HG03135 (cell line): Measurements from ENCODE around the gene SPHK2.
A peak's percentile ranks its signal among the peaks of the same experiment; 100 is the strongest.

ENCODE experiments used
- ATAC-seq: cut with Tn5 transposase; IDR thresholded peaks from one replicate; pipeline ENCODE4 v1.9.1; 2021; ENCODE audit warnings: mild to moderate bottlenecking, moderate library complexity; ENCODE audit not compliant: unreplicated experiment

Gene SPHK2

DNA sequence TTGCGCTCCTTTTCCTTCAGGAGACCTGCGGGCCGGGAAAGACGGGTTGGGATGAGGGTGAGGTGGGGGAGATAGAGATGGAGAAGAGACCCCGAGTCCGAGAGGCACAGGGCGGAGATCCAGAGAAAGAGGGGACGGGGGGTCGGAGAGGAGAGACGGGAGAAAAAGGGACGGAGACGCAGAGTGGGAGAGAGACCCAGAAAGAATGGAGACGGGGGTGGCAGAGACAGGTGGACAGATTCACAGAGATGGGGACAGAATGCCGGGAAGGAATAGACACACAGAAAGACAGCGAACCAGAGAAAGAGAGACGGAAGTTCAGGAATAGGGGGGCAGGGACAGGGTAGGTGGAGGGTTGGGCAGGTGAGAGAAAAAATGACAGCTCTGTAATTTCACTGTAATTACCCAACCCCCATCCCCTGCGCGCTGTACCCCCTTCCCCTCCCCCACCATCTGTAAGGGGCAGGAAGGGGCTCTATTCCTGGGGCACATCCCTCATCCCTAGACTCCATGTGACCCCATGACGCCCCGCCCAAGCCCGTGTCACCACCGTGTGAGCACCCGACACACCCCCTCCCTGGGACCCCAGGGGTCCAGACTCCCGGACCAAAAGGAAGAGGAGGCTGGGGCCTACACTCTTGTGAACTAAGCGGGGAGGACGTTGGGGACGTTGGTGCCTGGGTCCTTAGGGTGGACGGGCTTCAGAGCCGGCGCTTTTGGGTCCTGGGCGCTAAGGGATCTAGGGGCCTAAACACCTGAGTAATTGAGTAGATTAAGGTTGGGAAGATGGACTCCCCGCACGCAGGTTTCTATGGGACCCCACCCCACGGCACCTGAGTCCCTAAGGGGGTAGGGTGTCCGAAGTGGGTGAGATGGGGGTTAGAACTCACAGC, 16.9 kb downstream of the SPHK2 start:
- ATAC-seq, result no peak

DNA sequence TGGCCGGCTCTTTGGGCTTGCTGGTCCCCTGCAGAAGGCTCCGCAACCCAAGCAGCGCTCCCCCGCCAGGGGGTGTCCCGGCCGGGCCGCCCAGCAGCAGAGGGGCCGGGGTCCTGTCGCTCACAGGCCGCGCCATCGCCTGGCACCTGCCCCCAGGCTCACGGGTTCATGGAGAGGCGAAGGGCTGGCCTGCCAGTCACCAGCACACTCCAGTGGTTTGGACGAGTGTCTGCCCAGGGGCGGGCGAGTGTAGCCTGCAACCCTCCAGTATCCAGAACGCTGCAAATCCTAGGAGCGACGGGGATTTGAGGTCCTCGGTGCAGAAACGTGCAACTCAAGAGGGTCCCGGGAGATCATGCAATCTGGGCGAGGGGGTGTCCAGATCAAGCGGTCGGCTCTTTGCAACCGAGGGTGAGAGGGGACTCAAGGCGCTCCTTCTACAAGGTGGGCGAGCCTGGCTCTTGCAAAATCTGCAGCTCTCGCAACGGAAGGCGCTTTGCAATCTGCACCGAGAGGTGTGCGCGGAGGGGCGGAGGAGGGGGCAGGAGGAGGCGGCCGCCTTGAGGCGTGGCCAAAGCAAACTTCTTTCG, 17.6 kb downstream of the SPHK2 start, which contains the start of gene DBP:
Gene DBP, minus strand, starts transcription at position 521 of the 590 bp plus-strand sequence. Its CDS starts 385 bp downstream, at position 136.
- no peak for ATAC-seq

DNA sequence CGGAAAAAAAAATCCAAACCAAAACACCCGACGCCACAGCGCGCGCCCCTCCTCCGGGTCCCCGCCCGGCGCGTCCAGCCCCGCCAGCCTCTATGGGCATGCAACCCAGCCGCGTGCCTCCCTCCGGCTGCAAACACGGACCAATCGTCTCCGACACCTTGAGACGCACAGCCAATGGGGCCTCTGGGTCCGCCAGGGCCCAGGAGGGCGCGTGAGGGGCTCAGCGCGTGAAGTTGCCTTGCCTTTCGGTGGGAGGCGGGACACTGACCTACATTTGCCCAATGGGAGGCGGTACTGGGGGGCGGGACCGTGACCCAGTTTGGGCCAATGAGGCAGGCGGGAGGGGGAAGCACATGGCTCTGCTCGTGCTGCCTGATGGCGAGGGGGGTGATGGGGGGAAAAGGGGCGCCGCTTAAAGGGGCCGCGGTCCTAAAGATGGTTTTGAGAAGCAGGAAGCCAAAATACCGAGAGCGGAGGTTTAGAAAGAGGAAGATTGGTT, 18.2 kb downstream of the SPHK2 start:
- ATAC-seq, result peak; percentile 60

DNA sequence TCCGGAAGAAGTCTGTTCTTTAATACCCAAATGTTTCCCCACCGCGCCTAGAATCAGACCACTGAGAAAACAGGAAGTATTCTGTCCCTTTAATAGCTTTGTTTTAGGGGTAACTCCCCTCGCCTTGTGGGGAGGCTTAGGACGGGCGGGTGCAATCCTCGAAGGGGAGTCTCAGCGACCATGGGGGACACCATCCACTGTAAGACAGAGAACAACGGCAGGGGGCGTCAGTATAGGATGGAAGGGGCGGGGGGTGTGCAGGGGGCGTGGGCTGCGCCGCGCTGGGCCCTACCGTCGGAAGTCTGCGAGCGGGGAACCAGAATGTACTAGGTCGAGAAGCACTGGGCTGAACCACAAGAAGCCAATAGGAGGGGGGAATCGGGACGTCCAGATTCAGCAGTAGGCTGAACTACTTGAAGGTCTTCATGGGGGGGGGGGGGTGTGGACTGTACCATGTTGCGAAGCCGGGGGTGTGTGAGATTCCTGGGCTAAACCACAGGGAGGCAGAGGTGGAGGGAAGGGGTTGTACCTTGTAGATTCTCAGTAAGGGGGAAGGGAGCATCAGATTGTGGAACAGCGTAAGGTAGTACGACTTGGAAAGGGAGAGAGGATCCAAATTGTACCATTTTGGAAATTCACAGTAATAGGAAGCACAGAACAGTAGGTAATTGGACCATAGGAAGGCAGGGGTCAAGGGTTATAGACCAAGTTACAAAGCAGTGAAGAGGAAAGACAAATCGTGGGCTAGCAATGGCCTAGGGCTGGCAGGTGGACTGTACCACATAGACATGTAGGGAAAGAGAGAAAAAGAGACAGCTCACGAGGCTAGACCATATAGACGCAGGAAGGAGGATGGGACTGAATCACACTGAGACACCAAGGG, 18.9 kb downstream of the SPHK2 start:
- peak; percentile 14 for ATAC-seq

DNA sequence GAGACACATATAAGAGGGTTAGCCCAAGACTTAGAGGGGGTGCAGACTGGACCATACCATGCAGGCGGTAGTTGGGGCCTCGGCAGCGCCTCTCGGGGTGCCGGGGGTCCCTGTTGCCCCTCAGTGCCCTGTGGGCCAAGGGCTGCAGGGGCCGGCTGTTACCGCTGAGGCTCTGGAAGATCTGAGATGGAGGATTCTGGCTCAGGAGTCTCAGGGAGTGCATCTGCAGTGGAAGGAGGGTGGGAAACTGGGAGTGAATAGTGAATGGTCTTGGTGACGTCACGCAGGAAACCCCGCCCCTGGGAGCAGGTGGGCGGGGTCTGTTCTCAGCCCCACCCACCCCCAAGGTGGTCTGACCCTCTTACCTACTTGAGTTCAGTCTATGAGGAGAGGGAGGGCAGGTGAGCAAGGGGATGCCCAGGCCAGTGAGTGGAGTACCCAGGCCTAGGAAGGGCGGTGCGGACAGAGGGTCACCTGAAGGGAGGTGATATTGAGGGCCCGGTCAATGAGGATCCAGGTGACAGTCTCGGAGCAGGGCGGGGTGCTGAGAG, 19.6 kb downstream of the SPHK2 start:
- no peak for ATAC-seq

DNA sequence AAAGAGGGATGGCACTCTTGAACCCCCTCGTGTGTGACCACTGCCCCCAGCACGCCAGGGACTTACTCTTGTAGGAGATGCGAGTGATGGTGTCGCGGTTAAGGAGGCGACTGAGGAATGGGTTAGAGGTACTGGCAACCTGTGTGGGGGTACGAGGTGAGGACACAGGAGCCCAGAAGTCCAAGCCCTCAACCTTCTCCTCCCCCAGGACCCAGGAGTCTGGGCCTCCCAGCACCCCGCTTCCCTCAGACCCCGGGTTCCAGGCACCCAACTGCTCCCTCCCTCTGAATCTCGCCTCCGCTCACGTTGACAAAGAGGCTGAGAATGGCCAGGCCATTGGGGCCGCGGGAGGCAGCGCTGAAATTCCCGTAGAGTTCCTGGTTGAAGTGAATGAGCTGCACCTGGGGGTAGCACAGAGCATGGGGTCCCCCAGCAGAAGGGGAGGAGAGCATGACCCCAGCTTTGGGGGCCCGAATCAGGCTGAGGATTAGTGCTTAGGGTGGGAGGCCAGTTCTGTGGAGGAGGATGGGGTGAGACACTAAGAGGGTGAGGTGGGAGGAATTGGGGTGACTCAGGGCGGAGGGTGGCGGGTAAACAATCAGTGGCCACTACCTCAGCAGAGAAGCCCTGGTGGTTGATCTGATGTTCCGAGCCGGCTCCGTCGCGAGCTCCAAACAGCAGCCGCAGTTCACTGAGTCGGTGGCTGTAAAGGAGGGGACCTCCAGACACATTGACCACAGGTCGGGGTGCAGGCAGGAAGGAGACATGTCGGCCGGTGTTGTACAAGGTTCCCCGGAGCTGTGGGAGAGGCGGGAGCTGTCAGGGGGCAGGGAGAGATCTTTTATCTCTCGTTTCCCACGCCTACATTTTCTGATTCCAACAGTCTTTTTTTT, 20.4 kb downstream of the SPHK2 start:
- no peak for ATAC-seq

DNA sequence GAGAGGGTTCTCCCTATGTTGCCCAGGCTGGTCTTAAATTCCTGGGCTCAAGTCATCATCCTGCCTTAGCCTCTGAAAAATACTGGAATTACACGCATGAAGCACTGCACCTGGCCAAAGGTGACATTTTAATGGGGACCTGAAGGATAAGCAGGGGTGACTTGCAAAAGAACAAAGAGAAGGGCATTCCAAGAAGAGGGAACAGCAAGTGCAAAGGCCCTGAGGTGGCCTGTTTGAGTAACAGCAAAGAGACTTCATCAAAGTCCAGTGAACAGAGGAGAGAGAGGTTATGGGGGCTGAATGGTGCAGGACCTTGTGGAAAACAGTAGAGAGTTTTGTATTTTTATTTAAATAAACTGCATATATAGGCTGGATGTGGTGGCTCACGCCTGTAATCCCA, 22.5 kb downstream of the SPHK2 start:
- ATAC-seq, result no peak

DNA sequence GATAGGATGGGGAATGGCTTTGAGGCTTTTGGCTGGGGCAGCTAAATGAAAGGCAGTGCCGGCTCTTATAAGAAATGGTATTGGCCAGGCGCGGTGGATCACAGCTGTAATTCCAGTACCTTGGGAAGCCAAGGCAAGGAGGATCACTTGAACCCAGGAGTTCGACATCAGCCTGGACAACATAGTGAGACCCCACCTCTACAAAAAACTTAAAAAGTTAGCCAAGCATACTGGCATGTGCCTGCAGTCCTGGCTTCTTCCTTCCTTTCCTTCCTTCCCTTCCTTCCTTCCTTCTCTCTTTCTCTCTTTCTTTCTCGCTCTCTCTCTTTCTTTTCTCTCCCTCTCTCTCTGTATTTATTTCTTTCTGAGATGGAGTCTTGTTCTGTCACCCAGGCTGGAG, 23.6 kb downstream of the SPHK2 start:
- no peak for ATAC-seq

DNA sequence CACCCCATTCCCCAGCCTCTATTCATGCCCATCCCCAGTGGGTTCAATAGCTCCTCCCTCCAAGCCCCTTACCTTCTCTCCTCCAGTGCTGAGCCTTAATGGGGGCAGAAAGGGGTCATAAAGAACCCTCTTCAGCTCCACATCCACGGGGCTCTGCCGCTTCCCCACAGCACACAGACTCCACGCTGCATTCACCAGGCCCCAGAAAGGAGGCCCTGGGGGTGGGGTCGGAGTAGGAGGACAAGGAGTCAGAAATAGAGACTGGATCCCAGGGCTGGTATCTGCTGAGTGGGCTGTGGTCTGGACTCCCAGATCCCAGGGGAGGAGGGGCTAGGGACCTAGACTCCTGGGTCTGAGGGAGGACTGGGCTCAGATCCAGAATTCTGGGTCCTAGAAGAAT, 25.0 kb downstream of the SPHK2 start:
- ATAC-seq, result no peak

DNA sequence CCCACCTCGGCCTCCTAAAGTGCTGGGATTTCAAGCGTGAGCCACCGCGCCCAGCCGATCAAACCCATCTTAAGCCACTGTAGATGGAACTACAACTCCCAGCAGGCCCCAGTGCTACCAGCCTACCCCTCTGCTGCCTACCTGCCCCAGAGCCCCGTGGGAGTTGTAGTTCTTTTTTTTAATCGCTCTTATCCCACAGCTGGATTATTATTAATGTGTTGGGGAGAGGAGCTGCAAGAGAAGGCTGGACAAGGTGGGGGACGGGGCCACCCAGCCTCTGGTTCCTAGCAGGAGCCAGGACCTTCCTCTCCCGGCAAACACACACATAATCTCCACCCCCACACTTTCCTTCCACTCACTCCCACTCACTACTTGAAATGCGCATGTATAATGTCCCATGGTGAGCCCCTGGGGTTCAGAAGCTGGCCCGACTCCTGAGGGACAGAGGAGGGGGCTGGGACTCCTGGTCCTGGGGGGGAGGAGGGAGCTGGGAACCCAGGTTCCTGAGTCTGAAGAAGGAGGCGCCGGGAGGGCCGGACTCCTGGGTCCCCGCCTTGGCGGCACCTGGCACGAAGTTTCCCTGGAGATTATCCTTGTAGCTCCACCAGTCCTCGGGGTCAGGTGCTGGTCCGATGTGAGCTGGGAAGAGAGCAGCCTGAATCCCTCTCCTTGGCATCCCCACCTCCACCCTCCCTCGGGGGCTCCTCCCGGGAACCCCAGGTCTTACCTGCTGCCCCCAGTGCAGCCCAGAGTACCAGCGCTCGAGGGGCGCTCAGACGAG, 25.7 kb downstream of the SPHK2 start:
- ATAC-seq, result peak; percentile 63

DNA sequence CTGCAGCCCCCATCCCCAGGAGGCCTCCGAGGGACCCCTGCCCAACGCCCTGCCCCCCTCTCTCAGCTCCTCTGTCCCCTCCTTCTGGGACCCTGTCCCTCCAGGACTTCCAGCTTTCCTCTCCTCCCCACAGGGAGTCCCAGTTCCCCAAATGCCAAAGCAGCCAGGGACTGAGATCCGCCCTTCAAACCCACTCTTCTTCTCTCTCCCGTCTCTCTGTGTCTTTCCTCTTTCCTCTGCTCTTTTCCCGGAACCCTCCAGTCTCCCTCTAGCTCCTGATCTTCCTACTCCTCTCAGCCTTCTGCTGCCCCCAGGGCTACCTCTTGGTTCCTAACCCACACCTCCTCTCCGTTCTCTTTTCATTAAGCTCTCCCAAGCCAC, 26.3 kb downstream of the SPHK2 start:
- ATAC-seq, result no peak

DNA sequence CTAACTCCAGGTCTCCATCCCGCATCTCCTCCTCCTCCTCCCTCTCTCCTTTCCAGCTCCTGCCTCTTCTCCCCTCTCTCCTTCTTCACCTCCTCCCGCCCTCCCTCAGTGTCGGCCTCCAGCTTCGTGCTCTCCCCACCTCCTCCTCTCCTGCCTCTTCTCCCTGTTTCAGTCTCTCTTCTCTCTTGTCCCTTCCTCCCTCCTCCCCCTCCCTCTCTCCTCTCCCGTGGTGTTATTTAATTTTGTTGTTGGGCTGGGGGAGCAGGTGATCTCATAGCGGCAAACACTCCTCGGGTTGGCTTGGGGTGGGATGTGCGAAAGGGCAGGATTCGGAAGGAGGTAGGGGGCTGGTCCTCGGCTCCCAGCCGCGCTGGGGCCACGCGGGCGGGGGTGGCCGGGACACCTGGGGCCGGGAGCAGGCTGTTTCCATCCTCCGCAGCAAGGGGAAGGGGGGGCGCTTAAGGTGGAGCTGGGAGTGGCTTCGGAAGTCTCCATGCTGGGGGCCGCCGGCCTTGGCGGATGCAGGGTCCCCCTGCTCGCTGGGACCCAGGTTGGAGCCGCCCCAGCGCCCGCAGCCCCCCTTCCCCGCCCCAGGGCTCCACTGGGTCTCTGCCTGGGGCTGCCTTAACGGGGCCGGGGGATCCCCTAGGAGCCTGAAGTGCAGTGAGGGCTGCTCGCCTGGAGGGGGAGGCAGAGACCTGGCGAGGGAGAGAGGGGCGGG, 26.9 kb downstream of the SPHK2 start, which contains the start of gene CA11:
Gene CA11, minus strand, starts transcription at position 187 of the 721 bp plus-strand sequence. CDS start 555 bp downstream, outside the sequence.
- ATAC-seq, result peak; percentile 51

DNA sequence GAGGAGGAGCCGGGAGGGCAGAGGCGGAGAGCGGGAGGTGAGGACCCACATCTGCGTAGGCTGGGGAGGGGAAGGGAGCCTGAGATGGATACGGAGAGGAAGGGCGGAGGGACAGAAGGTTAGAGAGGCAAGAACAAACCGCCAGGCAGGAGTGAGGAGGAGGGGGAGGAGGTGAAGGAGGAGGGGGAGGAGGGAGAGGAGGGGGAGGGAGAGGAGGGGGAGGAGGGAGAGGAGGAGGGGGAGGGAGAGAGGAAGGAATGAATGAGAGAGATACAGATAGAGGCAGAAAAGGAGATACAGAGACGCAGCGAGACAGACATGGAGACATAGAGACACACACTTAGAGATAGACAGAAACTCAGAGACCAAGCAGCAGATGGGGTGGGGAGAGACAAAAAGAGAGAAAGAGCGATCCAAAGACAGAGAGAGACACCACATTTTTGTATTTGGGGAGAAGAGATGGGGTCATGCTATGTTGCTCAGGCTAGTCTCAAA, 27.5 kb downstream of the SPHK2 start:
- no peak for ATAC-seq

DNA sequence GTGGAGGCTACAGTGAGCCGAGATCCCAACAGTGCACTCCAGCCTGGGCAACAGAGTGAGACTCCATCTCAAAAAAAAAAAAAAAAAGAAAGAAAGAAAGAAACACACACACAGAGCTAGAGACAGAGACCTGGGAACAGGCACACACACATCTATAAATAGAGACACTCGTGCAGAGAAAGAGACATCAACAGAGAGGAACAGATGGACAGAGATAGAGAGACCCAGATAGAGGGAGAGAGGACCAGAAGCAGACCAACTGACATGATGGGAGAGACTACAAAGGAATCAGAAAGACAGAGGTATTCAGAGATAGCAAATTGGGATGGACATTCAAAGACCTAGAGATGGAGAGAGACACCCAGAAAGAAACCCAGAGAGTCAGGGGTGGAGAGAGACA, 28.8 kb downstream of the SPHK2 start:
- ATAC-seq, result no peak

DNA sequence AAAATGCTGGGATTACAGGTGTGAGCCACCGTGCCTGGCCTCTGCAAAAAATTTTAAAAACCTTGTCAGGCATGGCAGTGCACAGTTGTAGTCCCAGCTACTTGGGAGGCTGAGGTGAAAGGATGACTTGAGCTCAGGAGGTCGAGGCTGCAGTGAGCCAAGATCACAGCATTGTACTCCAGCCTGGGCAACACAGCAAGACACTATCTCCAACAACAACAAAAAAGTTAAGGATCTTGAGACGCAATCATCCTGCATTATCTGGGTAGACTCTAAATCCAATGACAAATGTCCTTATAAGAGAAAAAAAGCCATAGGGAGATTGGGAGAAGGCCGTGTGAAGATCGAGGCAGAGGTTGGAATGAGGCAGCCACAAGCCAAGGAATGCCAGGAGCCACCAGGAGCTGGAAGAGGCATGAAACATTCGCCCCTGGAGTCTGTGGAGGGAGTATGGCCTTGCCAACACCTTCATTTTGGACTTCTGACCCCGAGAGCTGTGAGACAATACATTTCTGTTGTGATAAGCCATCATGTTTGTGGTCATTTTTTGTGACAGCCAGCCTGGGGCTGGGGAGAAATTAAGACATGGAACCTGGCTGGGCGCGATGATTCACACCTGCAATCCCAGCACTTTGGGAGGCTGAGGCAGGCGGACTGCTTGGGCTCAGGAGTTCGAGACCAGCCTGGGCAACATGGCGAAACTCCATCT, 31.8 kb downstream of the SPHK2 start:
- ATAC-seq, result no peak

DNA sequence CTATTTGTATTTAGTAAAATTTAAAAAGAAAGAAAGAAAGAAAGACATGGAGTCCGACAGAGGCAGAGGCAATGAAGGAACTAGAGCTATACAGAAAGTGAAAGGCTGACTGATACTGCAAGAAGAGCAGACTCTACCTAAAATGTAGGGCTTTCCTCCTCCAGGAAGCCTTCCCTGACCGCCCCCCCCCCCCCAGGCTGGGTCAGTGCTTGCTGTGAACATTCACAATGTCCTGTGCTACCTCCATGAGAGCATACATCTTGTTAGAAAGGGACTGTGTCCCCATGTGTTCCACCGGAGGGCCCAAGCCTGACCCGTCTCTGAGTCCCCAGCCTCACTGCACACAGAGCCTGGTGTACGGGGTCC, 32.4 kb downstream of the SPHK2 start:
- ATAC-seq, result no peak

DNA sequence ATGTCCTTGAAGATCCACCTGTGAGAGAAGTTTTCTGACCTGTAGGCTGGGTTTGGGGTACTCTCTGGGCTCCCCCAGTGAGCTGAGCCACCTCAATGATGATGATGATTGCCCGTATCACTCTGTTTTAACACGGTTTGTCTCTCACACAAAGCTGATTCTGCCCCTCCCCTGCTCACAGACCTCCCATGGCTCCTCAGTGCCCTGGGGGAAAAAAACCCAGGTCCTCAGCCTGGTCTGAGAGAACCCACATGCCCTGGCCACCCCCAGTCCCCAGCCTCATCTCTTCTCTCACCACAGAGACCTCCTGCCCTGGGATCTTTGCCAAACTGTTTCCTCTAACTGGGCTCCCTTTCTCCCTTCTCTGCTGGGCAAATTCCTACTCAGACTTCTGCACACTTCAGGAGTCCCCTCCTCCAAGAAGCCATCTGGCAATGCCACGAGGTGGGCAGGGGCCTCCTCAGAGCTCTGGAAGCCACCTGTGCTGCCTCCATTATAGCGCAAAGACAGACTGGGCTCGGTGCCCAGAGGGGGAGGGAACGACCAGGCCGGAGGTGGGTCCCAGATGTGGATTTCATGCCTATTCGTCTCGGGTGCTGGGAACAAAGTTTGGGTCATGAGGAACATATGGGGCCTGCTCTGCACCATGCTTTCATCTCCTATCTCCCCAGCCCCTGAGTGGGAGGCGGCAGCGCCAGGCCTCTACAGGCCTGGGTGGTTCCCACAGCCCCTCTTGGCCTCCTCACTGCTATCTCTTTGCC, 35.2 kb downstream of the SPHK2 start:
- ATAC-seq, result no peak
